ENCODE results near the gene ZNF584. TPM values are rescaled to one million over a fixed set of nuclear protein-coding genes. Genes with fewer than 3 reads are reported as not detected.

The ZNF584 gene
- total and polyA plus RNA-seq, 10 of the 15 experiments (the other 5 are each of a cell fraction or from before 2014, with no cell fraction given), result 2.0 to 10.7 (median 6.3) TPM

DNA sequence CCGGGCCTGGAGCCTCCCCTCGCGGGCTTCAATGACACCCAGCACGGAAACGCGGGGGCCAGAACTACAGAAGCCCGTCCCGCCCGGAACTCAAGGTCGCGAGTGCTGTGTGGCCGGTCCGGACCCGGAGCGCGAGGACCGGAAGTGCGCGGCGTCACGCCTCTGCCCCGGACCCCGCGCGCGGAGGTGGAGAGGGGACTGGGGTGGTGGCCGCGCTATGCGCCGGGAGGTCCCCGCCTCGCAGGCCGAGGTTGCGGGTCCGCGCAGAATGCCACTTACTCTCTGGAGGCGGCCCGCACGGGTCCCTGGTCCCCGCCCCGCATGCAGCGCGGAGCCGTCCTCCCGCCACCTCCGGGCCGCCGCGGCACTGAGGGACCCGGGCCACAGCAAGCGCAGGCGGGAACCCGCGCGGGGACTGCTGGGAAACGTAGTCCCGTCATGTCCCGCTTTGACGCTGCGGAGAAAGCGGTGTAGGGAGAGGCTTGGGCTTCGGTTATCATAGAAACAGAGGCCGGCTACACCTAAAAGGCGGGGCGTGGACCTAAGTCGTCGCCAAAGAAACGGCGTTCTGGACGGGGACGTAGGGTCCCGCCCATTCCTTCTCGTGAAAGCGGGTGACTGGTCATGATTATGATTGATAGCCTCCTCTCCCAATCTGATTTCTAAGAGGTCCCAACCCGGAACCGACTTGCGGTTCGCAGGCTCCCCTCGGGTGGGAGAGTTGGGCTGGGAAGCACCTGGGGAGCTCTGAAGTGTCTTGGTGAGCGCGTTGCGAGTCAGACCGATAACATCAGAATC is 27.6 kb upstream of the ZNF584 start, which contains the start of gene ZNF837 (continued):
- TF ChIP-seq CBX5 (IDR thresholded peaks at IDR 0.05; ENCODE audit: low read depth), result peak; percentile 91; the same call in 1 of the 2 replicates
- TF ChIP-seq CHD1 (IDR thresholded peaks at IDR 0.05; ENCODE audit: low read depth, low read length), result peak; percentile 86; the same call in 1 of the 2 replicates
- peak; percentile 85 to 88 for TF ChIP-seq EGR1 (IDR thresholded peaks at IDR 0.05; ENCODE audit: borderline replicate concordance in 1 of 2, low read depth in 2 of 2, low read length in 2 of 2)
- TF ChIP-seq, protein P1, sequence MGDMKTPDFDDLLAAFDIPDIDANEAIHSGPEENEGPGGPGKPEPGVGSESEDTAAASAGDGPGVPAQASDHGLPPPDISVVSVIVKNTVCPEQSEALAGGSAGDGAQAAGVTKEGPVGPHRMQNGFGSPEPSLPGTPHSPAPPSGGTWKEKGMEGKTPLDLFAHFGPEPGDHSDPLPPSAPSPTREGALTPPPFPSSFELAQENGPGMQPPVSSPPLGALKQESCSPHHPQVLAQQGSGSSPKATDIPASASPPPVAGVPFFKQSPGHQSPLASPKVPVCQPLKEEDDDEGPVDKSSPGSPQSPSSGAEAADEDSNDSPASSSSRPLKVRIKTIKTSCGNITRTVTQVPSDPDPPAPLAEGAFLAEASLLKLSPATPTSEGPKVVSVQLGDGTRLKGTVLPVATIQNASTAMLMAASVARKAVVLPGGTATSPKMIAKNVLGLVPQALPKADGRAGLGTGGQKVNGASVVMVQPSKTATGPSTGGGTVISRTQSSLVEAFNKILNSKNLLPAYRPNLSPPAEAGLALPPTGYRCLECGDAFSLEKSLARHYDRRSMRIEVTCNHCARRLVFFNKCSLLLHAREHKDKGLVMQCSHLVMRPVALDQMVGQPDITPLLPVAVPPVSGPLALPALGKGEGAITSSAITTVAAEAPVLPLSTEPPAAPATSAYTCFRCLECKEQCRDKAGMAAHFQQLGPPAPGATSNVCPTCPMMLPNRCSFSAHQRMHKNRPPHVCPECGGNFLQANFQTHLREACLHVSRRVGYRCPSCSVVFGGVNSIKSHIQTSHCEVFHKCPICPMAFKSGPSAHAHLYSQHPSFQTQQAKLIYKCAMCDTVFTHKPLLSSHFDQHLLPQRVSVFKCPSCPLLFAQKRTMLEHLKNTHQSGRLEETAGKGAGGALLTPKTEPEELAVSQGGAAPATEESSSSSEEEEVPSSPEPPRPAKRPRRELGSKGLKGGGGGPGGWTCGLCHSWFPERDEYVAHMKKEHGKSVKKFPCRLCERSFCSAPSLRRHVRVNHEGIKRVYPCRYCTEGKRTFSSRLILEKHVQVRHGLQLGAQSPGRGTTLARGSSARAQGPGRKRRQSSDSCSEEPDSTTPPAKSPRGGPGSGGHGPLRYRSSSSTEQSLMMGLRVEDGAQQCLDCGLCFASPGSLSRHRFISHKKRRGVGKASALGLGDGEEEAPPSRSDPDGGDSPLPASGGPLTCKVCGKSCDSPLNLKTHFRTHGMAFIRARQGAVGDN (IDR thresholded peaks at IDR 0.05), result peak; percentile 86
- TF ChIP-seq BCL11A (IDR thresholded peaks at IDR 0.05; ENCODE audit: low read depth, low read length), result no peak
- peak in 1 of 2 experiments; percentile 14; a peak in 3 of 4 replicates for TF ChIP-seq IKZF2 (IDR thresholded peaks at IDR 0.05)
- TF ChIP-seq CREM (IDR thresholded peaks at IDR 0.05; ENCODE audit: low read depth), result peak; percentile 92
- TF ChIP-seq SIN3A (IDR thresholded peaks at IDR 0.05; ENCODE audit: low read depth, low read length), result peak; percentile 58; the same call in 1 of the 2 replicates
- peak; percentile 94 for TF ChIP-seq BACH1 (IDR thresholded peaks at IDR 0.05; ENCODE audit: borderline replicate concordance)
- peak; percentile 76 for TF ChIP-seq HDGF (IDR thresholded peaks at IDR 0.05)
- TF ChIP-seq POU2F2 (IDR thresholded peaks at IDR 0.05; ENCODE audit: borderline replicate concordance, low read depth, low read length), result peak; percentile 81
- TF ChIP-seq NBN (IDR thresholded peaks at IDR 0.05), result peak; percentile 64; the same call in 1 of the 2 replicates
- TF ChIP-seq, protein P2, sequence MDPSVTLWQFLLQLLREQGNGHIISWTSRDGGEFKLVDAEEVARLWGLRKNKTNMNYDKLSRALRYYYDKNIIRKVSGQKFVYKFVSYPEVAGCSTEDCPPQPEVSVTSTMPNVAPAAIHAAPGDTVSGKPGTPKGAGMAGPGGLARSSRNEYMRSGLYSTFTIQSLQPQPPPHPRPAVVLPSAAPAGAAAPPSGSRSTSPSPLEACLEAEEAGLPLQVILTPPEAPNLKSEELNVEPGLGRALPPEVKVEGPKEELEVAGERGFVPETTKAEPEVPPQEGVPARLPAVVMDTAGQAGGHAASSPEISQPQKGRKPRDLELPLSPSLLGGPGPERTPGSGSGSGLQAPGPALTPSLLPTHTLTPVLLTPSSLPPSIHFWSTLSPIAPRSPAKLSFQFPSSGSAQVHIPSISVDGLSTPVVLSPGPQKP (IDR thresholded peaks at IDR 0.05; ENCODE audit: low read depth, low read length), result peak; percentile 91
- no peak for TF ChIP-seq CEBPB (IDR thresholded peaks at IDR 0.05; ENCODE audit: borderline replicate concordance in 1 of 2, low read depth in 2 of 2, low read length in 2 of 2)
- TF ChIP-seq, protein P3, sequence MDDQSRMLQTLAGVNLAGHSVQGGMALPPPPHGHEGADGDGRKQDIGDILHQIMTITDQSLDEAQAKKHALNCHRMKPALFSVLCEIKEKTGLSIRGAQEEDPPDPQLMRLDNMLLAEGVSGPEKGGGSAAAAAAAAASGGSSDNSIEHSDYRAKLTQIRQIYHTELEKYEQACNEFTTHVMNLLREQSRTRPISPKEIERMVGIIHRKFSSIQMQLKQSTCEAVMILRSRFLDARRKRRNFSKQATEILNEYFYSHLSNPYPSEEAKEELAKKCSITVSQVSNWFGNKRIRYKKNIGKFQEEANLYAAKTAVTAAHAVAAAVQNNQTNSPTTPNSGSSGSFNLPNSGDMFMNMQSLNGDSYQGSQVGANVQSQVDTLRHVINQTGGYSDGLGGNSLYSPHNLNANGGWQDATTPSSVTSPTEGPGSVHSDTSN (IDR thresholded peaks at IDR 0.05; ENCODE audit: insufficient replicate concordance, low read depth, low read length), result peak; percentile 99
- TF ChIP-seq ASH2L (IDR thresholded peaks at IDR 0.05; ENCODE audit: borderline replicate concordance, low read depth), result no peak
- TF ChIP-seq ZBED1 (IDR thresholded peaks at IDR 0.05; ENCODE audit: borderline replicate concordance), result peak; percentile 51; the same call in 1 of the 2 replicates
- TF ChIP-seq, protein P4, sequence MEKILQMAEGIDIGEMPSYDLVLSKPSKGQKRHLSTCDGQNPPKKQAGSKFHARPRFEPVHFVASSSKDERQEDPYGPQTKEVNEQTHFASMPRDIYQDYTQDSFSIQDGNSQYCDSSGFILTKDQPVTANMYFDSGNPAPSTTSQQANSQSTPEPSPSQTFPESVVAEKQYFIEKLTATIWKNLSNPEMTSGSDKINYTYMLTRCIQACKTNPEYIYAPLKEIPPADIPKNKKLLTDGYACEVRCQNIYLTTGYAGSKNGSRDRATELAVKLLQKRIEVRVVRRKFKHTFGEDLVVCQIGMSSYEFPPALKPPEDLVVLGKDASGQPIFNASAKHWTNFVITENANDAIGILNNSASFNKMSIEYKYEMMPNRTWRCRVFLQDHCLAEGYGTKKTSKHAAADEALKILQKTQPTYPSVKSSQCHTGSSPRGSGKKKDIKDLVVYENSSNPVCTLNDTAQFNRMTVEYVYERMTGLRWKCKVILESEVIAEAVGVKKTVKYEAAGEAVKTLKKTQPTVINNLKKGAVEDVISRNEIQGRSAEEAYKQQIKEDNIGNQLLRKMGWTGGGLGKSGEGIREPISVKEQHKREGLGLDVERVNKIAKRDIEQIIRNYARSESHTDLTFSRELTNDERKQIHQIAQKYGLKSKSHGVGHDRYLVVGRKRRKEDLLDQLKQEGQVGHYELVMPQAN (conservative IDR thresholded peaks at IDR 0.05), result peak; percentile 94
- TF ChIP-seq, protein P5, sequence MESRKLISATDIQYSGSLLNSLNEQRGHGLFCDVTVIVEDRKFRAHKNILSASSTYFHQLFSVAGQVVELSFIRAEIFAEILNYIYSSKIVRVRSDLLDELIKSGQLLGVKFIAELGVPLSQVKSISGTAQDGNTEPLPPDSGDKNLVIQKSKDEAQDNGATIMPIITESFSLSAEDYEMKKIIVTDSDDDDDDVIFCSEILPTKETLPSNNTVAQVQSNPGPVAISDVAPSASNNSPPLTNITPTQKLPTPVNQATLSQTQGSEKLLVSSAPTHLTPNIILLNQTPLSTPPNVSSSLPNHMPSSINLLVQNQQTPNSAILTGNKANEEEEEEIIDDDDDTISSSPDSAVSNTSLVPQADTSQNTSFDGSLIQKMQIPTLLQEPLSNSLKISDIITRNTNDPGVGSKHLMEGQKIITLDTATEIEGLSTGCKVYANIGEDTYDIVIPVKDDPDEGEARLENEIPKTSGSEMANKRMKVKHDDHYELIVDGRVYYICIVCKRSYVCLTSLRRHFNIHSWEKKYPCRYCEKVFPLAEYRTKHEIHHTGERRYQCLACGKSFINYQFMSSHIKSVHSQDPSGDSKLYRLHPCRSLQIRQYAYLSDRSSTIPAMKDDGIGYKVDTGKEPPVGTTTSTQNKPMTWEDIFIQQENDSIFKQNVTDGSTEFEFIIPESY (IDR thresholded peaks at IDR 0.05), result no peak
